ENCODE measurements around the gene CAPN8. TPM values are rescaled to one million over a fixed set of nuclear protein-coding genes. Genes with fewer than 3 reads are reported as not detected.

The CAPN8 gene
- total RNA-seq: not detected in 2 replicates

DNA sequence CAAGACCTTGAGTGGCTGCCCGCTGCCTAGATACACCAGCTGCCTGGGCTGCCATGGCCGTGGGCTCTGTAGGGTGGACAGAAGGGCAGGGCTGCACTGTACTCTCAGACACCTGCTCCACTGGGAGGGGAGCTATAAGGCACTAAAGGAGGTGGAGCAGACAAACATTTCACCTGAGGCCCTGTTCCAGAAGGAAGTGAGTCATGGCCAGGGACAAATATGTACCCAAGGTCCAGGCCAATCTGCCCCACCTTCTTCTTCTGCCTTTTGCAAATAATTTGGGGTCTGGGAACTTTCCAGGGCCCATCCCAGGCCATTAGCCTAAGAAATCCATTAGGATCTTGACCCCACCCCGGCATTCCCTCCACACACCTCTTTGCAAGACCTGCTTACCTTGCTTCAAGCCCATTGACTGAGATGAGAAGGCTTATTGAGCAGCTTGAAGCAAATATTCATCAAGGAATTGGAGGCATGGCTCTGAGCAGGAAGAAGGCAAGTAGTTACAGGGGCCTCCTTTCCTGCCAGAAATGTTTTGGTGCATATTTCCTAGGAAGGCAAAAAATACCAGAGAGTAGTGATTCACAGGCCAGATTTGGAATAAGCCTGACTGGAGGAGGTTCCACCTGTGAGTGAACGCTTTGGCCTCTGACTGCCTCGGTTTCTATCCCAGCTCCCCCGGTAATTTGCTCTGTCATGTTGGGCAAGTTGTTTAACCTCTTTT lies at the start of gene CAPN8:
Gene CAPN8 (minus strand): TSS at position 110 of the 721 bp plus-strand sequence. CDS start 55 bp downstream, at position 55.
- no peak for TF ChIP-seq CTCF (IDR thresholded peaks at IDR 0.05; ENCODE audit: insufficient read depth, low read length, poor library complexity, severe bottlenecking)
- Histone ChIP-seq H3K27me3 (ENCODE audit: control insufficient read depth, insufficient read depth, low read length) (no peaks in the 10 kb centered on the region), H3K4me3 (ENCODE audit: low read depth, low read length) (no peak within 1 kb of the TSS), H3K36me3 (ENCODE audit: control insufficient read depth, insufficient read depth, low read length) (no peaks in the 10 kb centered on the region)
- DNase-seq (ENCODE audit: low read depth): no peak

GRCh38 chr1:223714849-223715603 lies 49.5 kb upstream of the CAPN8 start:
- H3K36me3 ChIP-seq (ENCODE audit: control insufficient read depth, insufficient read depth, low read length): peaks cover 4% of the 10 kb centered on the region
- H3K27me3 ChIP-seq (ENCODE audit: control insufficient read depth, insufficient read depth, low read length): no peaks in the 10 kb centered on the region
- DNase-seq (ENCODE audit: low read depth): no peak
- peak overlapping the region; percentile 23 for H3K4me3 ChIP-seq (ENCODE audit: low read depth, low read length)
- no peak for TF ChIP-seq CTCF (IDR thresholded peaks at IDR 0.05; ENCODE audit: insufficient read depth, low read length, poor library complexity, severe bottlenecking)

DNA sequence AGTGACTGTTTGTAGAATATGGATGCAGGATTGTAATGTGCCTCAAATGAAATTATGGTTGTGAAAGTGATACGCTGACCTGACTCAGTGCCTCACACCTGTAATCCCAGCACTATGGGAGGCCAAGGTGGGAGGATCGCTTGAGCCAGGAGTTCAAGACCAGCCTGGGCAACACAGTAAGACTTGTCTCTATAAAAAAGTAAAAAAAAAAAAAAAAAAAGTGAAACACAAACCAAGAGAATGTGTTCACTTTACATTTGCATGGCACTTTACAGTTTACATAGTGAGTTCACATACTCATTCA lies 48.9 kb upstream of the CAPN8 start:
- Histone ChIP-seq H3K4me3 (ENCODE audit: low read depth, low read length) (peak overlapping the region; percentile 86), H3K36me3 (ENCODE audit: control insufficient read depth, insufficient read depth, low read length) (peaks cover 4% of the 10 kb centered on the region), H3K27me3 (ENCODE audit: control insufficient read depth, insufficient read depth, low read length) (no peaks in the 10 kb centered on the region)
- no peak for TF ChIP-seq CTCF (IDR thresholded peaks at IDR 0.05; ENCODE audit: insufficient read depth, low read length, poor library complexity, severe bottlenecking)
- DNase-seq (ENCODE audit: low read depth): no peak

- Histone ChIP-seq H3K4me3 (ENCODE audit: low read depth, low read length) (peak overlapping the region; percentile 86), H3K27me3 (ENCODE audit: control insufficient read depth, insufficient read depth, low read length) (no peaks in the 10 kb centered on the region), H3K36me3 (ENCODE audit: control insufficient read depth, insufficient read depth, low read length) (peaks cover 4% of the 10 kb centered on the region)
- DNase-seq (ENCODE audit: low read depth): no peak
- no peak for TF ChIP-seq CTCF (IDR thresholded peaks at IDR 0.05; ENCODE audit: insufficient read depth, low read length, poor library complexity, severe bottlenecking)
Measured at GRCh38 chr1:223713546-223714420, 48.3 kb upstream of the CAPN8 start.

DNA sequence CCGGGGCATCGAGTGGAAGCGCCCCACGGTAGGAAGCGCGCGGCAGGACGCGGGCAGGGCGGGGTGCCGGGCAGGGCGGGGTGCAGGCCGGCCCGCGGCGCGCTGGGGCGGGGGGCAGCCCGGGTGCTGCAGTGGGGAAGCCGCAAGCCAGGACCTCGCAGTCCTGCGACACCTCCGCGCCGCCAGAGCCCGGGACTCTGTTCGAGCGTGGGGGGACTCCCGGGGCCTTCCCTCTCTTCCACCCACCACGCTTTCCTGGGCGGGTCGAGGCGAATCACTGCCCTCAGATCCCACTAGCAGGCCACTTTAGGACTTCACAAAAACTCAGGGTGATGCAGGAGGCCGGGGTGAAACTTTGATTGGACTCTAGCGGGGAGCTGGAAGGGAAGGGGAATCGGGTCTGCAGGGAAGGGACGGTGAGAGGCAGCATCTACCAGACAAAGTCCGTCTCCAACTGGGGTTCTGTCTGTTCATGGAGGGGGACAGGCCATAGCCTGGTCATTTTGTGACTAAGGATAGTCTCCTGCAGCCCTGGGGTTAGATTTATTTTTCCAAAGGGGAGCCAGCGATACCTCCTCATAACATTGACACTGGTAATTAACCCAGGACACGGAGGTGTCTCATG lies 47.5 kb upstream of the CAPN8 start:
- Histone ChIP-seq H3K4me3 (ENCODE audit: low read depth, low read length) (peak overlapping the region; percentile 86), H3K27me3 (ENCODE audit: control insufficient read depth, insufficient read depth, low read length) (no peaks in the 10 kb centered on the region), H3K36me3 (ENCODE audit: control insufficient read depth, insufficient read depth, low read length) (peaks cover 2% of the 10 kb centered on the region)
- TF ChIP-seq CTCF (IDR thresholded peaks at IDR 0.05; ENCODE audit: insufficient read depth, low read length, poor library complexity, severe bottlenecking): no peak
- DNase-seq (ENCODE audit: low read depth): no peak

All from kidney epithelial cell (primary cell).